ENCODE results near the gene HRAS. TPM values are rescaled to one million over a fixed set of nuclear protein-coding genes. Genes with fewer than 3 reads are reported as not detected.

The HRAS gene
- total and polyA plus RNA-seq, 10 of the 15 experiments (the other 5 are each of a cell fraction or from before 2014, with no cell fraction given): 2.8 to 72.4 (median 31.7) TPM

- TF ChIP-seq POLR2AphosphoS5 (IDR thresholded peaks at IDR 0.05; ENCODE audit: low read length) (peak; percentile 40; the same call in 1 of the 2 replicates), TARDBP (IDR thresholded peaks at IDR 0.05; ENCODE audit: borderline replicate concordance) (no peak), CREM (IDR thresholded peaks at IDR 0.05; ENCODE audit: low read depth) (no peak; the same call in 1 of the 2 replicates), BCLAF1 (IDR thresholded peaks at IDR 0.05) (peak; percentile 91), BACH1 (IDR thresholded peaks at IDR 0.05; ENCODE audit: borderline replicate concordance) (peak; percentile 98), SUPT20H (IDR thresholded peaks at IDR 0.05; ENCODE audit: borderline replicate concordance, control insufficient read depth, low read depth, low read length) (no peak), RB1 (IDR thresholded peaks at IDR 0.05; ENCODE audit: borderline replicate concordance) (peak; percentile 77; the same call in 1 of the 2 replicates), ELK1 (IDR thresholded peaks at IDR 0.05; ENCODE audit: low read depth, low read length) (0 out of 2 replicates have a peak, but pooled peaks have one; percentile 9), TAF1 (IDR thresholded peaks at IDR 0.05; ENCODE audit: borderline replicate concordance, low read depth, low read length) (no peak; the same call in 1 of the 2 replicates), KDM1A (IDR thresholded peaks at IDR 0.05; ENCODE audit: borderline replicate concordance) (no peak), EZH2 (IDR thresholded peaks at IDR 0.05; ENCODE audit: borderline replicate concordance, control insufficient read depth, low read depth, low read length) (no peak), NR2C1 (IDR thresholded peaks at IDR 0.05) (peak; percentile 44), MXI1 (IDR thresholded peaks at IDR 0.05; ENCODE audit: low read depth, low read length) (peak; percentile 57; the same call in 1 of the 2 replicates), SREBF1 (IDR thresholded peaks at IDR 0.05; ENCODE audit: low read length) (peak; percentile 73; the same call in 1 of the 2 replicates), FOS (IDR thresholded peaks at IDR 0.05; ENCODE audit: borderline replicate concordance, extremely low read depth, insufficient read length) (peak; percentile 34), KLF5 (IDR thresholded peaks at IDR 0.05; ENCODE audit: partially characterized antibody) (peak; percentile 98), BHLHE40 (IDR thresholded peaks at IDR 0.05; ENCODE audit: borderline replicate concordance in 1 of 2, low read depth in 2 of 2, low read length in 1 of 2) (peak; percentile 95 to 99), KAT2A (conservative IDR thresholded peaks at IDR 0.05; ENCODE audit: control insufficient read depth, low read depth, low read length) (no peak), STAT1 (conservative IDR thresholded peaks at IDR 0.05) (0 out of 2 replicates have a peak, but pooled peaks have one; percentile 36), CHD1 (IDR thresholded peaks at IDR 0.05; ENCODE audit: low read depth, low read length) (peak; percentile 98), SIN3A (IDR thresholded peaks at IDR 0.05; ENCODE audit: low read depth, low read length) (peak; percentile 87), ZNF217 (IDR thresholded peaks at IDR 0.05) (peak; percentile 61; the same call in 1 of the 2 replicates), ESRRA (IDR thresholded peaks at IDR 0.05; ENCODE audit: low read length) (no peak), MEF2B (IDR thresholded peaks at IDR 0.05; ENCODE audit: partially characterized antibody, poor library complexity, severe bottlenecking) (no peak), STAT3 (IDR thresholded peaks at IDR 0.05; ENCODE audit: low read depth, low read length) (no peak), ASH2L (IDR thresholded peaks at IDR 0.05; ENCODE audit: borderline replicate concordance, low read depth) (no peak)
These were observed 33.2 kb upstream of the HRAS start (continued) for GRCh38 chr11:568306-569157.
